ENCODE results near the gene FKBP2. TPM values are rescaled to one million over a fixed set of nuclear protein-coding genes. Genes with fewer than 3 reads are reported as not detected.

Gene FKBP2
- total RNA-seq, 4 donors from 2014 or later = 50.7 to 89.6 (median 56.0) TPM

DNA sequence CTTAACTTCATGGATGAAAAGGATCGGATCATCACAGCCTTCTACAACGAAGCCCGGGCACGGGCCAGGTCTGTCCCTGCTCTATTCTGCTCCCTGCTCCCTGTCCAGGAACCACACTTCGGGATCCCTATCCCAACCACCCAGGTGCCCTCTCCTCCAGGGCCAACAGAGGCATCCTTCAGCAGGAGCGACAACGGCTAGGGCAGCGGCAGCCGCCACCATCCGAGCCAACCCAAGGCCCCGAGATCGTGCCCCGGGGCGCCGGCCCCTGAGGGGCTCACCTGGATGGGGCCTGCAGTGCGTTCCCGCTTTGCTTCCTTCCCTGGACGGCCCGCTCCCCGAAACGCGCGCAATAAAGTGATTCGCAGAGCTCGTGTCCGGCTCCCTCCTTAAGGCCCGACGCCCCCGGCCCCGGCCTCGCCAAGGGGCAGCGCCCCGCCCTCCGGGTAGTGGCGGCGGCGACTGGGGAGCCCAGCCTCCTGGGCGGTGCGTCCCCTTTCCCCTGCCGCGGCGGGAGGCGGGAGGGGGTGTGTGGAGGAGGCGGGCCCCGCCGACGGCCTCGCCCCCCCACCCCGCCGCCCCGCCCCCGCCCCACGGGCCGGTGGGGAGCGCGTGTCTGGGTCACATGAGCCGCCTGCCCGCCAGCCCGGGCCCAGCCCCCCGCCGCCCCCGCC, 6.8 kb upstream of the FKBP2 start, which contains the start of gene VEGFB:
Gene VEGFB, plus strand, starts transcription at position 672 of the 674 bp plus-strand sequence. CDS start 250 bp downstream, outside the sequence.
- 3 to 10% methylated on average over 2 to 34 of the region's 62 CpGs for WGBS, 2 donors
- peaks cover 0 to 32% (median 0%) of the 10 kb centered on the region in 3 donors for H3K36me3 ChIP-seq
- peaks cover 36 to 93% (median 61%) of the 10 kb centered on the region in 3 donors for H3K4me1 ChIP-seq
- intact Hi-C loops (cut with DNase I) = no loop called here
- no peaks in the 10 kb centered on the region for H3K27me3 ChIP-seq
- H3K27ac ChIP-seq = peak within 1 kb of the TSS; percentile 79 to 93 (median 90)
- H3K4me3 ChIP-seq = peak within 1 kb of the TSS; percentile 58 to 88 (median 75)
- TF ChIP-seq POLR2A (IDR thresholded peaks at IDR 0.05) = peak in 2 of 4 donors; percentile 27 to 58
- TF ChIP-seq, protein P1, sequence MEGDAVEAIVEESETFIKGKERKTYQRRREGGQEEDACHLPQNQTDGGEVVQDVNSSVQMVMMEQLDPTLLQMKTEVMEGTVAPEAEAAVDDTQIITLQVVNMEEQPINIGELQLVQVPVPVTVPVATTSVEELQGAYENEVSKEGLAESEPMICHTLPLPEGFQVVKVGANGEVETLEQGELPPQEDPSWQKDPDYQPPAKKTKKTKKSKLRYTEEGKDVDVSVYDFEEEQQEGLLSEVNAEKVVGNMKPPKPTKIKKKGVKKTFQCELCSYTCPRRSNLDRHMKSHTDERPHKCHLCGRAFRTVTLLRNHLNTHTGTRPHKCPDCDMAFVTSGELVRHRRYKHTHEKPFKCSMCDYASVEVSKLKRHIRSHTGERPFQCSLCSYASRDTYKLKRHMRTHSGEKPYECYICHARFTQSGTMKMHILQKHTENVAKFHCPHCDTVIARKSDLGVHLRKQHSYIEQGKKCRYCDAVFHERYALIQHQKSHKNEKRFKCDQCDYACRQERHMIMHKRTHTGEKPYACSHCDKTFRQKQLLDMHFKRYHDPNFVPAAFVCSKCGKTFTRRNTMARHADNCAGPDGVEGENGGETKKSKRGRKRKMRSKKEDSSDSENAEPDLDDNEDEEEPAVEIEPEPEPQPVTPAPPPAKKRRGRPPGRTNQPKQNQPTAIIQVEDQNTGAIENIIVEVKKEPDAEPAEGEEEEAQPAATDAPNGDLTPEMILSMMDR (IDR thresholded peaks at IDR 0.05) = no peak
- no peak for DNase-seq
- no peaks in the 10 kb centered on the region for H3K9me3 ChIP-seq

DNA sequence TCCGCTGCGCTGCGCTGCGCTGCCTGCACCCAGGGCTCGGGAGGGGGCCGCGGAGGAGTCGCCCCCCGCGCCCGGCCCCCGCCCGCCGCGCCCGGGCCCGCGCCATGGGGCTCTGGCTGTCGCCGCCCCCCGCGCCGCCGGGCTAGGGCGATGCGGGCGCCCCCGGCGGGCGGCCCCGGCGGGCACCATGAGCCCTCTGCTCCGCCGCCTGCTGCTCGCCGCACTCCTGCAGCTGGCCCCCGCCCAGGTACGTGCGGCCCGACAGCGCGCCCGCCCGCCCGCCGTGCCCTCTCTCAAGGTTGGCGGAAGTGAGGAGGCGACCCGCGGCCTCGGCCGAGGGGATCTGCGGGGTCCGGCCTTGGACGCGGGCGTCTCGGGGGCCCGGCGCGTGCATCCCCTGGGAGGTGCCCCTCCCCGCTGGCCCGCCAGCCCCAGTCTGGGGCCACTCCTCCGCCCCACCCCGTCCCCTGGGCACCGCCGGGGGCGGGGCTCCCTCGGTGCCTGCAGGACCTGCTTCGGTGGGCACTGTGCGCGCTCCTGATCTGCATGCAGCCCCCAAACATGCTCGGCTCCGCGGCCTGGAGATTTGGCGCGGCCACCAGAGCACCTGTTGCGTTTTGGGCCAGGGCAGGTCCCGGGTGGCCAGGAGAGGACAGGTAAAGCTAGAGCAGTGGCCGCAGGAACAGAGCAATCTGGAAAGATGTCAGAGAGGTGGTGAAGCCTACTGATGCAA, 6.1 kb upstream of the FKBP2 start:
- H3K4me1 ChIP-seq = peaks cover 39 to 93% (median 63%) of the 10 kb centered on the region in 3 donors
- H3K27me3 ChIP-seq = no peaks in the 10 kb centered on the region
- H3K36me3 ChIP-seq = peaks cover 0 to 35% (median 0%) of the 10 kb centered on the region in 3 donors
- H3K4me3 ChIP-seq = peak overlapping the region; percentile 56 to 88 (median 75)
- no peak for DNase-seq
- TF ChIP-seq POLR2A (IDR thresholded peaks at IDR 0.05) = peak in 1 of 4 donors; percentile 45
- TF ChIP-seq, protein P1 (IDR thresholded peaks at IDR 0.05) = no peak
- H3K9me3 ChIP-seq = no peaks in the 10 kb centered on the region
- no CpG with 5 or more reads among the region's 80 CpGs for WGBS, 2 donors
- intact Hi-C loops (cut with DNase I) = no loop called here
- H3K27ac ChIP-seq = peak overlapping the region; percentile 75 to 93 (median 85)

DNA sequence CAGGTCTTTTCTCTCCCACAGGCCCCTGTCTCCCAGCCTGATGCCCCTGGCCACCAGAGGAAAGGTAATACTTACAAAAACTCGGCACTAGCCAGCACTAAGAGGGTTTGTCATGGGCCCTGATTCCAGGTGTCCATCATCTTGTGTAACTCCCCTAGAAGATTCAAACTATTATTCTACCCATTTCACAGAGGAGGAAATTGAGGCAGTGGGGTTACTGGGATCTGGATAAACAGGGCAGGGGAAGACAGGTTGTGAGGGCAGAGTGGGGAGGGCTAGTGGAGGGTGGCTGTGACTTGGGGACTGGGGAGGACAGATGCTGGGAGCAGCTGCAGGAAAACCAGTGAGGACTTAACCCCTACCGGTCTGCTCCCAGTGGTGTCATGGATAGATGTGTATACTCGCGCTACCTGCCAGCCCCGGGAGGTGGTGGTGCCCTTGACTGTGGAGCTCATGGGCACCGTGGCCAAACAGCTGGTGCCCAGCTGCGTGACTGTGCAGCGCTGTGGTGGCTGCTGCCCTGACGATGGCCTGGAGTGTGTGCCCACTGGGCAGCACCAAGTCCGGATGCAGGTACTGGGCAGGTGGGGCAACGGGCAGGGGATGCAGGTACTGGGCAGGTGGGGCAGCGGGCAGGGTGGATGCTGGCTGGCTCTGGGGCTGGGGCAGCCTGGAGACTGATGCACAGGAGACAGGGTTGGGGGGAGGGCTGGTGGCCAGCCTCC, 5.3 kb upstream of the FKBP2 start:
- Histone ChIP-seq H3K4me3 (peak overlapping the region; percentile 56 to 88 (median 75)), H3K4me1 (peaks cover 47 to 95% (median 68%) of the 10 kb centered on the region in 3 donors), H3K27me3 (no peaks in the 10 kb centered on the region), H3K27ac (peak overlapping the region; percentile 75 to 93 (median 85)), H3K9me3 (no peaks in the 10 kb centered on the region), H3K36me3 (peaks cover 0 to 35% (median 0%) of the 10 kb centered on the region in 3 donors)
- intact Hi-C loops (cut with DNase I) = no loop called here
- DNase-seq = no peak
- 72 to 73% methylated on average over 5 of the region's 12 CpGs for WGBS, 2 donors
- TF ChIP-seq, protein P1 (IDR thresholded peaks at IDR 0.05) = no peak
- TF ChIP-seq POLR2A (IDR thresholded peaks at IDR 0.05) = no peak

DNA sequence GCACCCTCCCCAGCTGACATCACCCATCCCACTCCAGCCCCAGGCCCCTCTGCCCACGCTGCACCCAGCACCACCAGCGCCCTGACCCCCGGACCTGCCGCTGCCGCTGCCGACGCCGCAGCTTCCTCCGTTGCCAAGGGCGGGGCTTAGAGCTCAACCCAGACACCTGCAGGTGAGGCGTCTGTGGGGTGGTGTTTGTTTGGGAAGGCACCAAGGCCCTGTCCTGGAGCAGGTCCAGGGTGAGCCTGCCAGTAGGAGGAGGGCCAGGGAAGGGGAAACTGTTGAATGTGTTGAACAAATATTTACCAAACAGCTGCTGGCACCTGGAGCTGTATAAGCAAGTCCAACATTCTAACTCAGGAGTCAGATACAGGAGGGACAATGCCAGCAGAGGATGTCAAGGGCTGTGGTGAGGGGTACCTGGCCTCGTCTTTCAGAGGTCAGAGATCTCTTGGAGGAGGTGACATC, 3.4 kb upstream of the FKBP2 start:
- peak overlapping the region in 2 of 4 donors; percentile 3 to 30 for H3K4me3 ChIP-seq
- H3K36me3 ChIP-seq = peaks cover 0 to 35% (median 0%) of the 10 kb centered on the region in 3 donors
- TF ChIP-seq, protein P1 (IDR thresholded peaks at IDR 0.05) = peak in 1 of 6 experiments; percentile 27
- no peak for TF ChIP-seq POLR2A (IDR thresholded peaks at IDR 0.05)
- no peak for DNase-seq
- WGBS, 2 donors = 0 to 48% methylated on average over 1 to 8 of the region's 12 CpGs
- H3K9me3 ChIP-seq = no peaks in the 10 kb centered on the region
- no peaks in the 10 kb centered on the region for H3K27me3 ChIP-seq
- peaks cover 56 to 86% (median 59%) of the 10 kb centered on the region in 3 donors for H3K4me1 ChIP-seq
- intact Hi-C loops (cut with DNase I) = no loop called here
- H3K27ac ChIP-seq = peak overlapping the region; percentile 95 to 100 (median 99)

Data from esophagus squamous epithelium (tissue), 5 donors.